CD4-positive, alpha-beta memory T cell (primary cell): ENCODE measurements around the gene TBX4. TPM values are rescaled to one million over a fixed set of nuclear protein-coding genes. Genes with fewer than 3 reads are reported as not detected.

ENCODE experiments used
- CTCF ChIA-PET: fragments of 350-600 bp; sonication (Branson Sonifier 250); formaldehyde crosslinking; loops from one replicate; lab custom pipeline; 2021; ENCODE audit warnings: inconsistent platforms; ENCODE audit not compliant: partially characterized antibody; lab: Charles Lee
- POLR2A ChIA-PET: fragments of 350-600 bp; sonication (Branson Sonifier 250); formaldehyde crosslinking; loops from one replicate; lab custom pipeline; 2021; ENCODE audit not compliant: partially characterized antibody; lab: Charles Lee
- DNase-seq, 5 donors: peaks; one replicate each; pipeline versions ENCODE4 v3.0.0 to v3.0.0-alpha.2; 2020 to 2022; ENCODE audit warnings: mixed read lengths in 1 of 5
- H3K27ac ChIP-seq: one replicate; pipeline ENCODE4 v1.7.0; 2013; ENCODE audit warnings: low read depth, low read length
- H3K27me3 ChIP-seq: 2 replicates; pipeline ENCODE4 v1.7.0; 2013; ENCODE audit warnings: mild to moderate bottlenecking, low read length, moderate library complexity; ENCODE audit not compliant: insufficient read depth
- H3K36me3 ChIP-seq: 2 replicates; pipeline ENCODE4 v1.7.0; 2013; ENCODE audit warnings: mild to moderate bottlenecking, low read length, moderate library complexity; ENCODE audit not compliant: insufficient read depth
- H3K4me1 ChIP-seq: 2 replicates; pipeline ENCODE4 v1.7.0; 2013; ENCODE audit warnings: mild to moderate bottlenecking, low read length, moderate library complexity; ENCODE audit not compliant: insufficient read depth
- H3K4me3 ChIP-seq, 2 donors: one replicate each; pipeline ENCODE4 v1.7.0; 2013; ENCODE audit warnings: low read length in 2 of 2, mild to moderate bottlenecking in 1 of 2
- H3K9me3 ChIP-seq, 2 donors: one replicate each; pipeline ENCODE4 v1.7.0; 2013; ENCODE audit warnings: low read length in 2 of 2, control low read depth in 1 of 2; ENCODE audit not compliant: control insufficient read depth in 1 of 2
- H3K27ac Mint-ChIP-seq, 7 donors: one replicate each; pipeline ENCODE4 v1.8.0; 2020 to 2021; ENCODE audit warnings: mixed read lengths in 7 of 7, mild to moderate bottlenecking in 6 of 7, inconsistent platforms in 3 of 7, moderate library complexity in 3 of 7
- H3K27me3 Mint-ChIP-seq, 2 donors: one replicate each; pipeline ENCODE4 v1.8.0; 2020 to 2021; ENCODE audit warnings: mixed read lengths in 2 of 2
- H3K36me3 Mint-ChIP-seq, 2 donors: one replicate each; pipeline ENCODE4 v1.8.0; 2020 to 2021; ENCODE audit warnings: mixed read lengths in 2 of 2, inconsistent platforms in 1 of 2, mild to moderate bottlenecking in 1 of 2
- H3K4me1 Mint-ChIP-seq, 4 donors: one replicate each; pipeline ENCODE4 v1.8.0; 2020 to 2021; ENCODE audit warnings: mixed read lengths in 4 of 4, mild to moderate bottlenecking in 1 of 4
- H3K4me3 Mint-ChIP-seq, 8 donors: one replicate each; pipeline ENCODE4 v1.8.0; 2020 to 2021; ENCODE audit warnings: mixed read lengths in 8 of 8, mild to moderate bottlenecking in 7 of 8, moderate library complexity in 6 of 8, inconsistent platforms in 3 of 8
- H3K9me3 Mint-ChIP-seq, 8 donors: one replicate each; pipeline ENCODE4 v1.8.0; 2020 to 2021; ENCODE audit warnings: mixed read lengths in 8 of 8, mild to moderate bottlenecking in 5 of 8, inconsistent platforms in 3 of 8, moderate library complexity in 1 of 8
- intact Hi-C: fragments of 100-400 bp; cut with micrococcal nuclease; formaldehyde crosslinking; loops from one replicate; pipeline ENCODE4 v1.15.1; 2023
- polyA plus RNA-seq, 2 donors: library from polyadenylated mRNA; unstranded; fragments of 300-500 nt; fragmentation: Illumina TruSeq; gene quantifications; one replicate each; pipeline ENCODE4 v1.2.3, GENCODE V29; 2021
- total RNA-seq, 2 experiments: library from RNA; stranded (reverse); gene quantifications; one replicate each; pipeline ENCODE4 v1.2.3, GENCODE V29; 2021

Gene TBX4
- total and polyA plus RNA-seq, 4 experiments from 2014 or later: not detected

- intact Hi-C loops: no loop called here
- no peak for DNase-seq
- Mint-ChIP-seq H3K9me3 (peaks cover 0 to 2% (median 0%) of the 10 kb centered on the region in 8 donors), H3K4me3 (peak overlapping the region in 2 of 8 donors; percentile 1 to 12), H3K36me3 (peaks cover 0 to under 1% of the 10 kb centered on the region in 2 donors), H3K27ac (no peak overlapping the region), H3K27me3 (peaks cover 53 to 65% of the 10 kb centered on the region in 2 donors), H3K4me1 (peaks cover 17 to 52% (median 32%) of the 10 kb centered on the region in 4 donors)
- H3K27me3 ChIP-seq: peaks cover 11% of the 10 kb centered on the region
- CTCF ChIA-PET: no interaction called here
- POLR2A ChIA-PET: no interaction called here
- H3K36me3 ChIP-seq: no peaks in the 10 kb centered on the region
- peaks cover 19% of the 10 kb centered on the region for H3K4me1 ChIP-seq
- no peak overlapping the region for H3K4me3 ChIP-seq
- H3K9me3 ChIP-seq: no peaks in the 10 kb centered on the region
- no peak overlapping the region for H3K27ac ChIP-seq
Measured at GRCh38 chr17:61459142-61459809, 7.1 kb downstream of the TBX4 start.

- peaks cover 0 to 2% (median 0%) of the 10 kb centered on the region in 8 donors for H3K9me3 Mint-ChIP-seq
- H3K4me1 ChIP-seq: peaks cover 19% of the 10 kb centered on the region
- no peak overlapping the region for H3K4me3 Mint-ChIP-seq
- H3K4me3 ChIP-seq: no peak overlapping the region
- H3K27me3 ChIP-seq: peaks cover 11% of the 10 kb centered on the region
- H3K4me1 Mint-ChIP-seq: peaks cover 17 to 48% (median 30%) of the 10 kb centered on the region in 4 donors
- ChIA-PET CTCF (no interaction called here), POLR2A (no interaction called here)
- no peaks in the 10 kb centered on the region for H3K9me3 ChIP-seq
- DNase-seq: no peak
- H3K27ac ChIP-seq: no peak overlapping the region
- H3K27ac Mint-ChIP-seq: no peak overlapping the region
- no peaks in the 10 kb centered on the region for H3K36me3 Mint-ChIP-seq
- no peaks in the 10 kb centered on the region for H3K36me3 ChIP-seq
- peaks cover 52 to 70% of the 10 kb centered on the region in 2 donors for H3K27me3 Mint-ChIP-seq
- intact Hi-C loops: no loop called here
Measured at GRCh38 chr17:61459939-61460718, 7.9 kb downstream of the TBX4 start.

GRCh38 chr17:61460796-61461585 is 8.8 kb downstream of the TBX4 start:
- H3K36me3 ChIP-seq: no peaks in the 10 kb centered on the region
- H3K36me3 Mint-ChIP-seq: no peaks in the 10 kb centered on the region
- ChIA-PET POLR2A (no interaction called here), CTCF (no interaction called here)
- H3K27ac Mint-ChIP-seq: no peak overlapping the region
- DNase-seq: no peak
- no peak overlapping the region for H3K27ac ChIP-seq
- no peaks in the 10 kb centered on the region for H3K9me3 ChIP-seq
- peaks cover 52 to 71% of the 10 kb centered on the region in 2 donors for H3K27me3 Mint-ChIP-seq
- peaks cover 11% of the 10 kb centered on the region for H3K27me3 ChIP-seq
- H3K4me3 Mint-ChIP-seq: peak overlapping the region in 2 of 8 donors; percentile 36 to 63
- H3K4me3 ChIP-seq: no peak overlapping the region
- intact Hi-C loops: no loop called here
- H3K4me1 ChIP-seq: peaks cover 19% of the 10 kb centered on the region
- H3K9me3 Mint-ChIP-seq: peaks cover 0 to 2% (median 0%) of the 10 kb centered on the region in 8 donors
- peaks cover 15 to 41% (median 25%) of the 10 kb centered on the region in 4 donors for H3K4me1 Mint-ChIP-seq

- Mint-ChIP-seq H3K36me3 (no peaks in the 10 kb centered on the region), H3K4me1 (peaks cover 15 to 41% (median 25%) of the 10 kb centered on the region in 4 donors), H3K27ac (no peak overlapping the region), H3K27me3 (peaks cover 53 to 75% of the 10 kb centered on the region in 2 donors), H3K4me3 (peak overlapping the region in 3 of 8 donors; percentile 39 to 63 (median 61)), H3K9me3 (peaks cover 0 to 2% (median 0%) of the 10 kb centered on the region in 8 donors)
- H3K9me3 ChIP-seq: no peaks in the 10 kb centered on the region
- intact Hi-C loops: no loop called here
- POLR2A ChIA-PET: no interaction called here
- H3K36me3 ChIP-seq: no peaks in the 10 kb centered on the region
- CTCF ChIA-PET: no interaction called here
- DNase-seq: no peak
- H3K4me1 ChIP-seq: peaks cover 19% of the 10 kb centered on the region
- no peak overlapping the region for H3K27ac ChIP-seq
- H3K4me3 ChIP-seq: no peak overlapping the region
- H3K27me3 ChIP-seq: peaks cover 11% of the 10 kb centered on the region
Measured at GRCh38 chr17:61461586-61461966, 9.4 kb downstream of the TBX4 start.

- peak overlapping the region in 6 of 8 donors; percentile 7 to 61 (median 39) for H3K4me3 Mint-ChIP-seq
- H3K4me3 ChIP-seq: no peak overlapping the region
- no peaks in the 10 kb centered on the region for H3K9me3 ChIP-seq
- peaks cover 51 to 74% of the 10 kb centered on the region in 2 donors for H3K27me3 Mint-ChIP-seq
- peaks cover 11% of the 10 kb centered on the region for H3K27me3 ChIP-seq
- ChIA-PET CTCF (no interaction called here), POLR2A (no interaction called here)
- H3K27ac Mint-ChIP-seq: no peak overlapping the region
- peaks cover 19% of the 10 kb centered on the region for H3K4me1 ChIP-seq
- H3K27ac ChIP-seq: no peak overlapping the region
- H3K36me3 ChIP-seq: no peaks in the 10 kb centered on the region
- intact Hi-C loops: no loop called here
- peaks cover 0 to 2% (median 0%) of the 10 kb centered on the region in 8 donors for H3K9me3 Mint-ChIP-seq
- DNase-seq: no peak
- H3K4me1 Mint-ChIP-seq: peaks cover 13 to 37% (median 22%) of the 10 kb centered on the region in 4 donors
- H3K36me3 Mint-ChIP-seq: no peaks in the 10 kb centered on the region
Measured at GRCh38 chr17:61461967-61462718, 9.9 kb downstream of the TBX4 start.

GRCh38 chr17:61462719-61463315 is 10.6 kb downstream of the TBX4 start:
- Histone ChIP-seq H3K27ac (no peak overlapping the region), H3K27me3 (peaks cover 11% of the 10 kb centered on the region), H3K4me1 (peaks cover 15% of the 10 kb centered on the region), H3K36me3 (no peaks in the 10 kb centered on the region), H3K9me3 (no peaks in the 10 kb centered on the region), H3K4me3 (no peak overlapping the region)
- peak overlapping the region in 5 of 8 donors; percentile 9 to 51 (median 24) for H3K4me3 Mint-ChIP-seq
- intact Hi-C loops: no loop called here
- H3K27ac Mint-ChIP-seq: no peak overlapping the region
- no peaks in the 10 kb centered on the region for H3K36me3 Mint-ChIP-seq
- no peaks in the 10 kb centered on the region for H3K9me3 Mint-ChIP-seq
- ChIA-PET CTCF (no interaction called here), POLR2A (no interaction called here)
- peaks cover 47 to 71% of the 10 kb centered on the region in 2 donors for H3K27me3 Mint-ChIP-seq
- DNase-seq: no peak
- H3K4me1 Mint-ChIP-seq: peaks cover 9 to 31% (median 17%) of the 10 kb centered on the region in 4 donors
